SU-DHL-6 (cell line): ENCODE measurements around the gene MARF1.
"Not testable (repeated sequence)": the region's sequence is repeated elsewhere in the genome, so short reads cannot be mapped to it uniquely, and the experiment has no call there.

Experiments used
- H2AFZ ChIP-seq: fragments of 200-600 bp; sonication (generic); 2 replicates; pipeline ENCODE4 v1.6.1; 2014; ENCODE audit warnings: low read depth, mild to moderate bottlenecking, moderate library complexity, mixed read lengths, antibody characterized with exemption, low read length; ENCODE audit not compliant: severe bottlenecking
- H3F3A ChIP-seq: fragments of 200-600 bp; shearing (Covaris generic); 2 replicates; pipeline ENCODE4 v1.6.0; 2016; ENCODE audit warnings: antibody characterized with exemption, mild to moderate bottlenecking; ENCODE audit not compliant: insufficient read depth
- H3K27ac ChIP-seq: fragments of 200-600 bp; sonication (generic); 2 replicates; pipeline ENCODE4 v1.5.1; 2016; ENCODE audit warnings: low read depth, mild to moderate bottlenecking, low read length, moderate library complexity, mixed read lengths
- H3K27me3 ChIP-seq: fragments of 200-600 bp; sonication (generic), shearing (Covaris generic); 2 replicates; pipeline ENCODE4 v1.6.0; 2014; ENCODE audit warnings: mild to moderate bottlenecking, low read length
- H3K36me3 ChIP-seq: fragments of 200-600 bp; sonication (generic); 2 replicates; pipeline ENCODE4 v1.6.1; 2014; ENCODE audit warnings: mild to moderate bottlenecking, low read length, mixed read lengths
- H3K4me2 ChIP-seq: fragments of 300-600, 200-600 bp; shearing (Covaris generic), sonication (generic); 2 replicates; pipeline ENCODE4 v1.6.0; 2014; ENCODE audit warnings: low read length, low read depth, mild to moderate bottlenecking; ENCODE audit not compliant: poor library complexity, severe bottlenecking
- H3K4me3 ChIP-seq: fragments of 200-600 bp; sonication (generic); 2 replicates; pipeline ENCODE4 v1.5.1; 2014; ENCODE audit warnings: antibody characterized with exemption, low read length, mild to moderate bottlenecking, mixed read lengths; ENCODE audit not compliant: insufficient read depth, poor library complexity, severe bottlenecking
- H3K79me2 ChIP-seq: fragments of 200-600 bp; sonication (generic); 2 replicates; pipeline ENCODE4 v1.6.1; 2014; ENCODE audit warnings: mild to moderate bottlenecking, low read length, moderate library complexity; ENCODE audit not compliant: insufficient read depth
- H3K9ac ChIP-seq: fragments of 200-600 bp; sonication (generic); 2 replicates; pipeline ENCODE4 v1.7.0; 2014; ENCODE audit warnings: mild to moderate bottlenecking, low read length
- H3K9me2 ChIP-seq: fragments of 200-600 bp; sonication (generic); replicated peaks from 2 replicates; pipeline ENCODE4 v1.6.1; 2014; ENCODE audit warnings: low read length; ENCODE audit not compliant: insufficient read depth
- H3K9me3 ChIP-seq: fragments of 200-600 bp; sonication (generic); 2 replicates; pipeline ENCODE4 v1.6.1; 2014; ENCODE audit warnings: low read length, mixed read lengths; ENCODE audit not compliant: insufficient read depth
- H4K20me1 ChIP-seq: fragments of 200-600 bp; sonication (generic); 2 replicates; pipeline ENCODE4 v1.6.1; 2014; ENCODE audit warnings: low read depth, mild to moderate bottlenecking, antibody characterized with exemption, low read length, moderate library complexity, mixed read lengths
- CTCF ChIP-seq: fragments of 200-600 bp; sonication (generic); IDR thresholded peaks from one replicate; pipeline ENCODE4 v1.5.1; 2017; ENCODE audit warnings: antibody characterized with exemption, mild to moderate bottlenecking, low read length, moderate library complexity; ENCODE audit not compliant: insufficient read depth, poor library complexity, severe bottlenecking
- EZH2phosphoT487 ChIP-seq: fragments of 200-600 bp; sonication (generic), shearing (Covaris generic); conservative IDR thresholded peaks from 2 replicates; pipeline ENCODE4 v1.6.1; 2018; ENCODE audit warnings: mild to moderate bottlenecking, antibody characterized with exemption, low read length, moderate library complexity, mixed read lengths

Gene MARF1

GRCh38 chr16:15658149-15658548 is 15.2 kb upstream of the MARF1 start:
- Histone ChIP-seq H3K4me3 (no peak overlapping the region), H3K79me2 (peaks cover 88% of the 10 kb centered on the region), H3K27me3 (no peaks in the 10 kb centered on the region), H3K27ac (no peak overlapping the region), H3K9ac (no peak overlapping the region), H3F3A (no peaks in the 10 kb centered on the region), H3K36me3 (no peaks in the 10 kb centered on the region), H3K4me2 (no peak overlapping the region), H2AFZ (no peak overlapping the region), H3K9me2 (no peaks in the 10 kb centered on the region), H4K20me1 (no peaks in the 10 kb centered on the region; the same call in 1 of the 2 replicates), H3K9me3 (no peaks in the 10 kb centered on the region)
- no peak for TF ChIP-seq EZH2phosphoT487
- no peak for TF ChIP-seq CTCF

- not testable (repeated sequence) for H3K36me3 ChIP-seq, H3F3A ChIP-seq, H3K27me3 ChIP-seq, H3K27ac ChIP-seq, H3K9me3 ChIP-seq, H3K9me2 ChIP-seq, H3K4me2 ChIP-seq, H3K9ac ChIP-seq, H4K20me1 ChIP-seq, H2AFZ ChIP-seq, H3K4me3 ChIP-seq
- peaks cover 92% of the 10 kb centered on the region for H3K79me2 ChIP-seq
These were observed 12.6 kb upstream of the MARF1 start for GRCh38 chr16:15655561-15655960.

GRCh38 chr16:15654591-15654990 is 11.6 kb upstream of the MARF1 start:
- peaks cover 86% of the 10 kb centered on the region for H3K79me2 ChIP-seq
- no peaks in the 10 kb centered on the region for H3K36me3 ChIP-seq
- no peaks in the 10 kb centered on the region for H3K9me3 ChIP-seq
- H3K9me2 ChIP-seq, result no peaks in the 10 kb centered on the region
- H3K4me2 ChIP-seq, result no peak overlapping the region
- H2AFZ ChIP-seq, result no peak overlapping the region
- no peak overlapping the region for H3K4me3 ChIP-seq
- no peak overlapping the region for H3K9ac ChIP-seq
- peaks cover 6% of the 10 kb centered on the region; the same call in 1 of the 2 replicates for H3F3A ChIP-seq
- TF ChIP-seq CTCF, result no peak
- TF ChIP-seq EZH2phosphoT487, result no peak
- H3K27ac ChIP-seq, result no peak overlapping the region
- no peaks in the 10 kb centered on the region for H3K27me3 ChIP-seq
- no peaks in the 10 kb centered on the region; the same call in 1 of the 2 replicates for H4K20me1 ChIP-seq

GRCh38 chr16:15653227-15653626 is 10.3 kb upstream of the MARF1 start:
- Histone ChIP-seq H3K9ac (no peak overlapping the region), H3K4me3 (no peak overlapping the region)

More at GRCh38 chr16:15653227-15653626, 10.3 kb upstream of the MARF1 start:
- Histone ChIP-seq H3K27ac (no peak overlapping the region), H3K9me3 (no peaks in the 10 kb centered on the region), H4K20me1 (no peaks in the 10 kb centered on the region; the same call in 1 of the 2 replicates), H3K27me3 (no peaks in the 10 kb centered on the region), H2AFZ (no peak overlapping the region), H3K4me2 (no peak overlapping the region), H3F3A (peaks cover 6% of the 10 kb centered on the region; the same call in 1 of the 2 replicates), H3K9me2 (no peaks in the 10 kb centered on the region), H3K36me3 (no peaks in the 10 kb centered on the region), H3K79me2 (peaks cover 73% of the 10 kb centered on the region)
- TF ChIP-seq EZH2phosphoT487 (no peak), CTCF (no peak)
